GM12878 (cell line): ENCODE results near the gene TNFSF15. TPM values are rescaled to one million over a fixed set of nuclear protein-coding genes. Genes with fewer than 3 reads are reported as not detected.

ENCODE experiments used
- BACH1 ChIP-seq: fragments of 450-650 bp; IDR thresholded peaks from 2 replicates; pipeline ENCODE4 v1.6.1; 2017; ENCODE audit warnings: mild to moderate bottlenecking, borderline replicate concordance
- BHLHE40 ChIP-seq, 2 experiments: fragments of 450-650 bp in 1 of 2; IDR thresholded peaks; 2 replicates each; pipeline ENCODE4 v1.6.1; 2011 to 2017; ENCODE audit warnings: low read depth in 2 of 2, borderline replicate concordance in 1 of 2, improper control_type of control experiment in 1 of 2, low read length in 1 of 2, mild to moderate bottlenecking in 1 of 2
- EGR1 ChIP-seq, 2 experiments: IDR thresholded peaks; 1 replicate in 1 of 2; 2 replicates in 1 of 2; pipeline ENCODE4 v1.6.1; 2011 to 2012; ENCODE audit warnings: low read depth in 2 of 2, low read length in 2 of 2, borderline replicate concordance in 1 of 2, mild to moderate bottlenecking in 1 of 2, moderate library complexity in 1 of 2
- EZH2 ChIP-seq: IDR thresholded peaks from 2 replicates; pipeline ENCODE4 v1.6.1; 2012; ENCODE audit warnings: low read depth, mild to moderate bottlenecking, control low read depth, inconsistent platforms, low read length, borderline replicate concordance; ENCODE audit not compliant: control insufficient read depth
- FOXK2 ChIP-seq: fragments of 450-650 bp; IDR thresholded peaks from 2 replicates; pipeline ENCODE4 v1.6.1; 2017; ENCODE audit warnings: mild to moderate bottlenecking, moderate library complexity
- MYC ChIP-seq: IDR thresholded peaks from 2 replicates; pipeline ENCODE4 v1.6.1; 2011; ENCODE audit warnings: mild to moderate bottlenecking, low read length, moderate library complexity, inconsistent platforms; ENCODE audit not compliant: insufficient read depth, insufficient replicate concordance, insufficient read length, severe bottlenecking
- NFIC ChIP-seq: IDR thresholded peaks from 2 replicates; pipeline ENCODE4 v1.6.1; 2012; ENCODE audit warnings: low read depth, mild to moderate bottlenecking, inconsistent platforms, low read length, moderate library complexity
- RB1 ChIP-seq: fragments of 450-650 bp; formaldehyde crosslinking; IDR thresholded peaks from 2 replicates; pipeline ENCODE4 v1.6.1; 2017; ENCODE audit warnings: mild to moderate bottlenecking, borderline replicate concordance
- RELA ChIP-seq: fragments of 450-650 bp; IDR thresholded peaks from 2 replicates; pipeline ENCODE4 v1.8.0; 2014; ENCODE audit warnings: borderline replicate concordance; ENCODE audit not compliant: partially characterized antibody
- SMC3 ChIP-seq: IDR thresholded peaks from 2 replicates; pipeline ENCODE4 v1.6.1; 2011; ENCODE audit warnings: low read length, improper control_type of control experiment, borderline replicate concordance
- polyA plus RNA-seq, 11 experiments: library from polyadenylated mRNA; depleted of rRNA in 4 of 11; unstranded in 6 of 11; stranded (reverse) in 5 of 11; fragments of >200 nt; fragmentation: Nextera tagmentation in 4 of 11; fragmentation: Illumina TruSeq in 1 of 11; extraction: Ambion mirVana in 4 of 11; extraction: Trizol in 1 of 11; gene quantifications; 1 replicate in 1 of 11; 2 replicates in 10 of 11; pipeline versions ENCODE4 v1.2.1 to v1.2.3, GENCODE V29; 2011 to 2016; ENCODE audit warnings: inconsistent platforms in 2 of 11, missing spikeins in 2 of 11, low read depth in 1 of 11
- total RNA-seq, 4 experiments: library from RNA; depleted of rRNA in 3 of 4; stranded (reverse); fragments of >200 nt in 3 of 4; fragmentation: Illumina TruSeq in 1 of 4; extraction: Trizol in 1 of 4; gene quantifications; 2 replicates each; pipeline versions ENCODE4 v1.2.1 to v1.2.3, GENCODE V29; 2013 to 2021
- TF ChIP-seq, protein P1 (sequence below): fragments of 450-650 bp; IDR thresholded peaks from 2 replicates; pipeline ENCODE4 v1.6.1; 2016; ENCODE audit warnings: mild to moderate bottlenecking, moderate library complexity, borderline replicate concordance

TNFSF15 gene
- total and polyA plus RNA-seq, 10 of the 15 experiments (the other 5 are each of a cell fraction or from before 2014, with no cell fraction given) = 0.03 TPM; not detected in 9

DNA sequence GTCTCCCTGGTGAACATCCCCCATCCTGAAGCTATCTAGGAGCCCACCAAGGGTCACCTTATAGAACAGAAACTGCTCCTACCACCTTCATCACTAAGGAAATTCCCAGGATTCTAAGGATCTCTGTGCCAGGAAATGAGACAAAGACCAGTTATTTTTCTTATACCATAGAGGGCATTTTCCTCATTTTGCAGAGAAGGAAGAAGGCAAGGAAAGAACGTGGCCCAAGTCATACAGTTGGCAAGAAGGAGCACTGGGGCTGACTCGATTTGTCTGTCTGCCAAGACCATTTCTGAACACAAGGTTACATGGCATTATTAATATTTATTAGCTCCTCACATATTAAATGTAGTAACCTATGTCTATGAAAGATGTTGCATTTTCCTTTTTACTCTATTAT, 49.6 kb upstream of the TNFSF15 start (continued):
- TF ChIP-seq, protein P1, sequence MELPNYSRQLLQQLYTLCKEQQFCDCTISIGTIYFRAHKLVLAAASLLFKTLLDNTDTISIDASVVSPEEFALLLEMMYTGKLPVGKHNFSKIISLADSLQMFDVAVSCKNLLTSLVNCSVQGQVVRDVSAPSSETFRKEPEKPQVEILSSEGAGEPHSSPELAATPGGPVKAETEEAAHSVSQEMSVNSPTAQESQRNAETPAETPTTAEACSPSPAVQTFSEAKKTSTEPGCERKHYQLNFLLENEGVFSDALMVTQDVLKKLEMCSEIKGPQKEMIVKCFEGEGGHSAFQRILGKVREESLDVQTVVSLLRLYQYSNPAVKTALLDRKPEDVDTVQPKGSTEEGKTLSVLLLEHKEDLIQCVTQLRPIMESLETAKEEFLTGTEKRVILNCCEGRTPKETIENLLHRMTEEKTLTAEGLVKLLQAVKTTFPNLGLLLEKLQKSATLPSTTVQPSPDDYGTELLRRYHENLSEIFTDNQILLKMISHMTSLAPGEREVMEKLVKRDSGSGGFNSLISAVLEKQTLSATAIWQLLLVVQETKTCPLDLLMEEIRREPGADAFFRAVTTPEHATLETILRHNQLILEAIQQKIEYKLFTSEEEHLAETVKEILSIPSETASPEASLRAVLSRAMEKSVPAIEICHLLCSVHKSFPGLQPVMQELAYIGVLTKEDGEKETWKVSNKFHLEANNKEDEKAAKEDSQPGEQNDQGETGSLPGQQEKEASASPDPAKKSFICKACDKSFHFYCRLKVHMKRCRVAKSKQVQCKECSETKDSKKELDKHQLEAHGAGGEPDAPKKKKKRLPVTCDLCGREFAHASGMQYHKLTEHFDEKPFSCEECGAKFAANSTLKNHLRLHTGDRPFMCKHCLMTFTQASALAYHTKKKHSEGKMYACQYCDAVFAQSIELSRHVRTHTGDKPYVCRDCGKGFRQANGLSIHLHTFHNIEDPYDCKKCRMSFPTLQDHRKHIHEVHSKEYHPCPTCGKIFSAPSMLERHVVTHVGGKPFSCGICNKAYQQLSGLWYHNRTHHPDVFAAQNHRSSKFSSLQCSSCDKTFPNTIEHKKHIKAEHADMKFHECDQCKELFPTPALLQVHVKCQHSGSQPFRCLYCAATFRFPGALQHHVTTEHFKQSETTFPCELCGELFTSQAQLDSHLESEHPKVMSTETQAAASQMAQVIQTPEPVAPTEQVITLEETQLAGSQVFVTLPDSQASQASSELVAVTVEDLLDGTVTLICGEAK = no peak
- TF ChIP-seq NFIC (no peak), MYC (no peak), RELA (no peak), BACH1 (no peak), RB1 (no peak), EZH2 (no peak), EGR1 (IDR thresholded peaks at IDR 0.05; ENCODE audit: borderline replicate concordance in 1 of 2, low read depth in 2 of 2, low read length in 2 of 2) (no peak), FOXK2 (no peak), BHLHE40 (IDR thresholded peaks at IDR 0.05; ENCODE audit: borderline replicate concordance in 1 of 2, low read depth in 2 of 2, low read length in 1 of 2) (no peak), SMC3 (no peak)
- TF ChIP-seq, all 136 proteins: peak for 0
